K562 (cell line): ENCODE results near the gene SLC4A3. TPM values are rescaled to one million over a fixed set of nuclear protein-coding genes. Genes with fewer than 3 reads are reported as not detected.

ENCODE experiments used
- CEBPB ChIP-seq: fragments of 450-650 bp; IDR thresholded peaks from 2 replicates; pipeline ENCODE4 v1.6.1; 2016; ENCODE audit warnings: missing genetic modification characterization, missing compliant biosample characterization
- EGR1 ChIP-seq: fragments of 450-650 bp; conservative IDR thresholded peaks from 2 replicates; pipeline ENCODE4 v1.6.1; 2017; ENCODE audit warnings: mild to moderate bottlenecking
- MTF1 ChIP-seq: fragments of 250-450 bp; sonication (Bioruptor Pico); IDR thresholded peaks from 2 replicates; pipeline ENCODE4 v1.9.0; 2021; ENCODE audit warnings: moderate library complexity, mild to moderate bottlenecking, inconsistent platforms, borderline replicate concordance
- NCOR1 ChIP-seq: fragments of 450-650 bp; IDR thresholded peaks from 2 replicates; pipeline ENCODE4 v1.6.1; 2016; ENCODE audit warnings: mild to moderate bottlenecking, moderate library complexity
- NUFIP1 ChIP-seq: fragments of 450-650 bp; IDR thresholded peaks from 2 replicates; pipeline ENCODE4 v1.6.1; 2018; ENCODE audit not compliant: partially characterized antibody
- POLR2AphosphoS5 ChIP-seq: IDR thresholded peaks from 2 replicates; pipeline ENCODE4 v1.6.1; 2011; ENCODE audit warnings: mild to moderate bottlenecking, low read depth, low read length, moderate library complexity; ENCODE audit not compliant: control insufficient read depth, insufficient read depth
- RBM17 ChIP-seq: fragments of 200-400 bp; formaldehyde crosslinking; IDR thresholded peaks from 2 replicates; pipeline ENCODE4 v1.6.1; 2017; ENCODE audit warnings: low read depth, mild to moderate bottlenecking, low read length, borderline replicate concordance
- RERE ChIP-seq: sonication (generic); formaldehyde crosslinking; IDR thresholded peaks from 2 replicates; pipeline ENCODE4 v1.8.0; 2023; ENCODE audit warnings: missing genetic modification reagents, mild to moderate bottlenecking, borderline replicate concordance
- SPI1 ChIP-seq: IDR thresholded peaks from 2 replicates; pipeline ENCODE4 v1.6.1; 2011; ENCODE audit warnings: low read depth, low read length, control low read depth, borderline replicate concordance
- SRSF9 ChIP-seq: fragments of 200-400 bp; formaldehyde crosslinking; IDR thresholded peaks from 2 replicates; pipeline ENCODE4 v1.6.1; 2017; ENCODE audit warnings: low read depth, low read length, borderline replicate concordance
- TCF3 ChIP-seq: sonication (generic); formaldehyde crosslinking; IDR thresholded peaks from 2 replicates; pipeline ENCODE4 v1.4.0; 2020; ENCODE audit warnings: mild to moderate bottlenecking, missing genetic modification reagents
- ZBTB1 ChIP-seq: sonication (generic); formaldehyde crosslinking; IDR thresholded peaks from 2 replicates; pipeline ENCODE4 v1.8.1; 2023; ENCODE audit warnings: missing genetic modification reagents, low read depth, mild to moderate bottlenecking, borderline replicate concordance
- ZNF121 ChIP-seq: sonication (generic); formaldehyde crosslinking; conservative IDR thresholded peaks from 2 replicates; pipeline ENCODE4 v1.8.0; 2022; ENCODE audit warnings: missing genetic modification reagents
- polyA plus RNA-seq, 8 experiments: library from polyadenylated mRNA; depleted of rRNA in 4 of 8; stranded (reverse) in 5 of 8; unstranded in 3 of 8; fragments of >200 nt; fragmentation: Nextera tagmentation in 2 of 8; fragmentation: Illumina TruSeq in 1 of 8; extraction: Ambion mirVana in 2 of 8; extraction: Trizol in 1 of 8; gene quantifications; 2 replicates each; pipeline versions ENCODE4 v1.2.1 to v1.2.3, GENCODE V29; 2011 to 2014; ENCODE audit warnings: inconsistent platforms in 1 of 8, missing spikeins in 1 of 8
- total RNA-seq, 7 experiments: library from RNA; depleted of rRNA in 6 of 7; stranded (reverse); fragments of >200 nt in 6 of 7; fragmentation: Illumina TruSeq in 2 of 7; extraction: Trizol in 2 of 7; gene quantifications; 2 replicates each; pipeline versions ENCODE4 v1.2.1 to v1.2.3, GENCODE V29; 2011 to 2021; ENCODE audit warnings: low replicate concordance in 1 of 7
- TF ChIP-seq, protein P1 (sequence below): fragments of 250-450 bp; sonication (Bioruptor Pico); IDR thresholded peaks from 2 replicates; pipeline ENCODE4 v1.8.0; 2022; ENCODE audit warnings: inconsistent platforms, mild to moderate bottlenecking, moderate library complexity, borderline replicate concordance
- TF ChIP-seq, protein P2 (sequence below): sonication (generic); formaldehyde crosslinking; IDR thresholded peaks from 2 replicates; pipeline ENCODE4 v1.5.0; 2020; ENCODE audit warnings: missing genetic modification reagents
- TF ChIP-seq, protein P3 (sequence below): sonication (generic); formaldehyde crosslinking; IDR thresholded peaks from 2 replicates; pipeline ENCODE4 v1.8.1; 2022; ENCODE audit warnings: missing genetic modification reagents
- TF ChIP-seq, protein P4 (sequence below): fragments of 250-450 bp; sonication (Bioruptor Pico); IDR thresholded peaks from 2 replicates; pipeline ENCODE4 v1.8.0; 2021; ENCODE audit warnings: moderate library complexity, mild to moderate bottlenecking, inconsistent platforms

Gene SLC4A3
- total and polyA plus RNA-seq, 9 of the 15 experiments (the other 6 are each of a cell fraction or from before 2014, with no cell fraction given), result 0.04 to 0.31 (median 0.16) TPM; not detected in 5

DNA sequence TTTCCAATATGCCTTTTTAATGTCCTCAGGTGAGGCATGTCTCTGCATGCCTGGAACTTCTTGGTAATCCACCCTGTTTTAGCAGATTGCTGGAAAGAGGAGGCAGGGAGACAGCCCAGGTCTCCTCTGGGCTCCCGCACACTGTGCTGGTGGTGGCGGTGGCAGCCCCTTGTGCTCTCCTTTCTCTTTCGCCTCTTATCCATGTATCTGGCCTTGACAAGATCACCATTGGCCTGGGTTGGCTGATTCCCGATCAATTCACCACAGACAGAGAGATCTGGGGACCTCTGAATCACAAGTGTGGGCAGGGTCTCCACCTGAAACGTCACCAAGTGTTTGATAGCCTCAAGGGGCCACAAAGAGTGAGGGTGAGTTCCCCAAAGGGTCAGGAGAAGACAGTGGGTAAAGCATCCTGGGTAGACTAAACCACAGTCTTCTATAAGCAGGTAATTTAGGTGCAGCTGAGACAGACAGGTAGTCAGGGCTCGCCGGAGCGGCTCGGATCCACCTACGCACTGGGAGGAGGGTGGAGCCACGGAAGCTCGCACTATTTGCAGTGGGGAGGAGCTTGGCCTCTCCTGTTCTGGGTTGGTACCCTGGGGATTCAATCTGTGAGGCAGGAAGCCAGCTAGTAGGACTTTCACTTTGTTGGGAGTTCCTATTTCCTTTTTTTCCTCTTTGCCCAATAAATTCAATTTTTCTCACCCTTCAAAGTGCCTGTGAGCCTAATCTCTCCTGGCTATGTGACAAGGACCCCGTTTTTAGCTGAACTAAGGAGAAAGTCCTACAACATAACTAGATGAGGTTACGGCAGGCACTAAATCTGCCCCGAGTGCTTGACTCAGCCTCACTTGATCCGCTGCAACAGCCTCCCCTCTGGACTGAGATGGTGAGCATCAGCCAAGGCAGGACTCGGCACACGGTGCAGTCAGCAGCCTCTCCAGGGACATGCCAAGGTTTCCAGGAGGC lies 57.6 kb downstream of the SLC4A3 start (continued):
- TF ChIP-seq RERE (no peak), NUFIP1 (no peak), POLR2AphosphoS5 (peak; percentile 61), SRSF9 (no peak), SPI1 (no peak), NCOR1 (no peak), TCF3 (CRISPR knock-in tag) (no peak), CEBPB (tag) (no peak), EGR1 (peak; percentile 91), MTF1 (no peak), ZBTB1 (CRISPR knock-in tag) (no peak), ZNF121 (no peak), RBM17 (no peak)
- TF ChIP-seq, protein P1, sequence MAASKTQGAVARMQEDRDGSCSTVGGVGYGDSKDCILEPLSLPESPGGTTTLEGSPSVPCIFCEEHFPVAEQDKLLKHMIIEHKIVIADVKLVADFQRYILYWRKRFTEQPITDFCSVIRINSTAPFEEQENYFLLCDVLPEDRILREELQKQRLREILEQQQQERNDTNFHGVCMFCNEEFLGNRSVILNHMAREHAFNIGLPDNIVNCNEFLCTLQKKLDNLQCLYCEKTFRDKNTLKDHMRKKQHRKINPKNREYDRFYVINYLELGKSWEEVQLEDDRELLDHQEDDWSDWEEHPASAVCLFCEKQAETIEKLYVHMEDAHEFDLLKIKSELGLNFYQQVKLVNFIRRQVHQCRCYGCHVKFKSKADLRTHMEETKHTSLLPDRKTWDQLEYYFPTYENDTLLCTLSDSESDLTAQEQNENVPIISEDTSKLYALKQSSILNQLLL, result no peak
- TF ChIP-seq, protein P2, sequence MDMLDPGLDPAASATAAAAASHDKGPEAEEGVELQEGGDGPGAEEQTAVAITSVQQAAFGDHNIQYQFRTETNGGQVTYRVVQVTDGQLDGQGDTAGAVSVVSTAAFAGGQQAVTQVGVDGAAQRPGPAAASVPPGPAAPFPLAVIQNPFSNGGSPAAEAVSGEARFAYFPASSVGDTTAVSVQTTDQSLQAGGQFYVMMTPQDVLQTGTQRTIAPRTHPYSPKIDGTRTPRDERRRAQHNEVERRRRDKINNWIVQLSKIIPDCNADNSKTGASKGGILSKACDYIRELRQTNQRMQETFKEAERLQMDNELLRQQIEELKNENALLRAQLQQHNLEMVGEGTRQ (CRISPR knock-in tag), result no peak
- TF ChIP-seq, protein P3, sequence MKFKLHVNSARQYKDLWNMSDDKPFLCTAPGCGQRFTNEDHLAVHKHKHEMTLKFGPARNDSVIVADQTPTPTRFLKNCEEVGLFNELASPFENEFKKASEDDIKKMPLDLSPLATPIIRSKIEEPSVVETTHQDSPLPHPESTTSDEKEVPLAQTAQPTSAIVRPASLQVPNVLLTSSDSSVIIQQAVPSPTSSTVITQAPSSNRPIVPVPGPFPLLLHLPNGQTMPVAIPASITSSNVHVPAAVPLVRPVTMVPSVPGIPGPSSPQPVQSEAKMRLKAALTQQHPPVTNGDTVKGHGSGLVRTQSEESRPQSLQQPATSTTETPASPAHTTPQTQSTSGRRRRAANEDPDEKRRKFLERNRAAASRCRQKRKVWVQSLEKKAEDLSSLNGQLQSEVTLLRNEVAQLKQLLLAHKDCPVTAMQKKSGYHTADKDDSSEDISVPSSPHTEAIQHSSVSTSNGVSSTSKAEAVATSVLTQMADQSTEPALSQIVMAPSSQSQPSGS (CRISPR knock-in tag), result no peak
- TF ChIP-seq, protein P4, sequence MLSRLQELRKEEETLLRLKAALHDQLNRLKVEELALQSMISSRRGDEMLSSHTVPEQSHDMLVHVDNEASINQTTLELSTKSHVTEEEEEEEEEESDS (CRISPR knock-in tag), result peak; percentile 43; the same call in 1 of the 2 replicates
